HL-60 (cell line): ENCODE measurements around the gene TSC22D2.

Experiments
- TF ChIP-seq, protein P1 (sequence below): IDR thresholded peaks from 2 replicates; pipeline ENCODE4 v1.6.1; 2012; ENCODE audit warnings: low read depth; ENCODE audit not compliant: insufficient replicate concordance
- TF ChIP-seq, protein P2 (sequence below): IDR thresholded peaks from one replicate; pipeline ENCODE4 v1.5.1; 2011; ENCODE audit warnings: low read length, control low read depth, inconsistent platforms; ENCODE audit not compliant: insufficient read depth

DNA sequence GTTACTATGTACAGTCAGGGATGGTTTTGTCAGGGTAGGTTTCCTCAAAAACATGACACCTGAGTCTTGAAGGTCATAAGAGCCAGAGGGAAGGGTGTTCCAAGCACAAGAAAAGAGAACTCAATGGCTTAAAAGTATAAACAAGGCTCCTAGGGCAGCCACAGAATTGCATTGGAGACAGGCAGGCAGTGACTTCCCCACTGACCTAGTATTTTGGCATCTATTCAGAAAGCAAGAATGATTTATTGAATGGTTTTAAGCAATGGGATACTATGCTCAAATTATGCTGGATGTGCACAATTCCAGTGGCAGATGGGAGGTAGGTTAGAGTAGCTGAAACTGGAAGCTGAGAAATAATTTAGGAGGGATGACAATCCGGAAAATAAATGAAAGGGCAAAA lies 54.0 kb downstream of the TSC22D2 start:
- TF ChIP-seq, protein P1, sequence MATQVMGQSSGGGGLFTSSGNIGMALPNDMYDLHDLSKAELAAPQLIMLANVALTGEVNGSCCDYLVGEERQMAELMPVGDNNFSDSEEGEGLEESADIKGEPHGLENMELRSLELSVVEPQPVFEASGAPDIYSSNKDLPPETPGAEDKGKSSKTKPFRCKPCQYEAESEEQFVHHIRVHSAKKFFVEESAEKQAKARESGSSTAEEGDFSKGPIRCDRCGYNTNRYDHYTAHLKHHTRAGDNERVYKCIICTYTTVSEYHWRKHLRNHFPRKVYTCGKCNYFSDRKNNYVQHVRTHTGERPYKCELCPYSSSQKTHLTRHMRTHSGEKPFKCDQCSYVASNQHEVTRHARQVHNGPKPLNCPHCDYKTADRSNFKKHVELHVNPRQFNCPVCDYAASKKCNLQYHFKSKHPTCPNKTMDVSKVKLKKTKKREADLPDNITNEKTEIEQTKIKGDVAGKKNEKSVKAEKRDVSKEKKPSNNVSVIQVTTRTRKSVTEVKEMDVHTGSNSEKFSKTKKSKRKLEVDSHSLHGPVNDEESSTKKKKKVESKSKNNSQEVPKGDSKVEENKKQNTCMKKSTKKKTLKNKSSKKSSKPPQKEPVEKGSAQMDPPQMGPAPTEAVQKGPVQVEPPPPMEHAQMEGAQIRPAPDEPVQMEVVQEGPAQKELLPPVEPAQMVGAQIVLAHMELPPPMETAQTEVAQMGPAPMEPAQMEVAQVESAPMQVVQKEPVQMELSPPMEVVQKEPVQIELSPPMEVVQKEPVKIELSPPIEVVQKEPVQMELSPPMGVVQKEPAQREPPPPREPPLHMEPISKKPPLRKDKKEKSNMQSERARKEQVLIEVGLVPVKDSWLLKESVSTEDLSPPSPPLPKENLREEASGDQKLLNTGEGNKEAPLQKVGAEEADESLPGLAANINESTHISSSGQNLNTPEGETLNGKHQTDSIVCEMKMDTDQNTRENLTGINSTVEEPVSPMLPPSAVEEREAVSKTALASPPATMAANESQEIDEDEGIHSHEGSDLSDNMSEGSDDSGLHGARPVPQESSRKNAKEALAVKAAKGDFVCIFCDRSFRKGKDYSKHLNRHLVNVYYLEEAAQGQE = no peak
- TF ChIP-seq, protein P2, sequence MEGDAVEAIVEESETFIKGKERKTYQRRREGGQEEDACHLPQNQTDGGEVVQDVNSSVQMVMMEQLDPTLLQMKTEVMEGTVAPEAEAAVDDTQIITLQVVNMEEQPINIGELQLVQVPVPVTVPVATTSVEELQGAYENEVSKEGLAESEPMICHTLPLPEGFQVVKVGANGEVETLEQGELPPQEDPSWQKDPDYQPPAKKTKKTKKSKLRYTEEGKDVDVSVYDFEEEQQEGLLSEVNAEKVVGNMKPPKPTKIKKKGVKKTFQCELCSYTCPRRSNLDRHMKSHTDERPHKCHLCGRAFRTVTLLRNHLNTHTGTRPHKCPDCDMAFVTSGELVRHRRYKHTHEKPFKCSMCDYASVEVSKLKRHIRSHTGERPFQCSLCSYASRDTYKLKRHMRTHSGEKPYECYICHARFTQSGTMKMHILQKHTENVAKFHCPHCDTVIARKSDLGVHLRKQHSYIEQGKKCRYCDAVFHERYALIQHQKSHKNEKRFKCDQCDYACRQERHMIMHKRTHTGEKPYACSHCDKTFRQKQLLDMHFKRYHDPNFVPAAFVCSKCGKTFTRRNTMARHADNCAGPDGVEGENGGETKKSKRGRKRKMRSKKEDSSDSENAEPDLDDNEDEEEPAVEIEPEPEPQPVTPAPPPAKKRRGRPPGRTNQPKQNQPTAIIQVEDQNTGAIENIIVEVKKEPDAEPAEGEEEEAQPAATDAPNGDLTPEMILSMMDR = no peak
